Jurkat, Clone E6-1 (cell line): ENCODE data around the gene TOM1.

ENCODE experiments used
- DNase-seq: peaks from one replicate; pipeline ENCODE4 v3.0.0-alpha.2; 2011; ENCODE audit warnings: low read depth, low spot score
- H3K4me3 ChIP-seq: 2 replicates; pipeline ENCODE4 v1.5.1; 2011; ENCODE audit warnings: mild to moderate bottlenecking, low read length, control low read depth, moderate library complexity

TOM1 gene

DNA sequence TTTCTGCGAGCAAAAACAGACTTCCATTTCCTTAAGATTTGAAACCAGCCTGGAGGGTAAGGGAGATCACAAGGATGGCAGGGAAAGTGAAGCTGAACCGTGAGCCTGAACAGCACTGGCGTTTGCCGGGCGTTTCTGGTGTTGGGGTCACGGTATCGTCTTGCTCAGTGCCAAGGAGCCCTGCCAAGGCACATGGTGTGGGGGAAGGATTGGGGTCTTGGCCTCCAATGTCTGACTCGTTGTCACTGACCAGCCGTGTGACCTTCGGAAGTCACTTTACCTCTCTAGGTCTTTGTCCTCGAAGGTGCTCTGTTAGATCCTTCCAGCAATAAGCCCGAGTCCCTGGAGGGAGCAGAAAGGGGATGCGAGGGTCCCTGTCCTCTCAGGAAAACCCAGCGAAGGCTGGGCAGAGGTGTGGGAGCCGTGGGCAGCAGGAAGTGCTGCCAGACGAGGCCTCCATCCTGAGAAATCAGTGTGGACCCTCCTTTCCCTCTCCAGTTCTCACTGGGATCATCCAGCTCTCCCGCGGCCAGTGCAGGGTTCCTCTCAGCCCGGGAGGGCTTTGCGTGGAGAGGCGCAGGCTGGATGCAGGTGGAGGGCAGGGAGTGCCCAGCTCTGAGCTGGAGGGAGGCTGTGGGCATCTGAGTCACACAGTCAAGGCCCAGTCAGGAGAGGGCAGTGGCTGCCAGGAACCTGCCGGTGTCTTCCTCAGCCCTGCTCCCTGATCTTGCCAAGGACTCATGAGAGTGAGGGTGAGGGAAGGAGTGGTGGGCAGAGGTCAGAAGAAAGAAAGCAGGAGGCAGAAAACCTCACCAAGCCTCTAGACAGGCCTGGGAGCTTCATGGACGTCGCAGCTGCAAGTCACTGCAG, 18.9 kb downstream of the TOM1 start:
- no peak for DNase-seq
- no peak overlapping the region for H3K4me3 ChIP-seq

DNA sequence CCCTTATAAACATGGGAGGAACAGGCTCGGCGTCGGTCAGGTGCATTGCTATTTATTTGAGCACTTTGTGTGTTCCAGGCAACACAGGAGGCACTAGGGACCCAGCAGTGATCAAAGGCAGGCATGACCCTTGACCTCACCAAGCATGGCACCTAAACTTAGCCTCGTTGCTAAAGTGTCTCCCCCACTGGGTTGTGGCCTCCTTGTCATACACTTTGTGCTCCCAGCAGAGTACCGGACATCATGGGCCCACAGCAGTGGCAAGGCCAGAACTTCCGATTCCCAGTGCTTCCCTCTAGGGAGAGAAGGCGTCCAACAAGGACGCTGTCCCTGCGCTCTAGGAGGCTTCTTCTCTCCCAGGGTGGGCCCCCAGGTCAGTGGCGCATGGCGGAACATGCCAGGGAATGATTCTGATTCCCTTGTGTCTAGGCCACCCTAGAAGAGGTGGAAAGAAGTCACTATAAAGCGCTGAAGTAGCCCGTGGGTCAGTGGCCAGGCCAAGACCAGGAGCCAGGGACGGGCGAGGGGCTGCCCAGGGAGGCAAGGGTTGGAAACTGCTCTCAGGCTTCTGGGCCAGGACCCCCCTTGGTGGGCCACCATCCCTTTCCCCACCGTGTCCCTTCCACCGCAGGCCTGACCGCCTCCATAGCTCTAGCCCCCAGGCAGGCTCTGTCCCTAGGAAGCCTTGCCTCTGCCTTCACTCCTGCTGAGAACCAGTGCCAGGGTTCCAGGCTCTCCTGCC, 19.7 kb downstream of the TOM1 start:
- H3K4me3 ChIP-seq, result no peak overlapping the region
- DNase-seq, result no peak

DNA sequence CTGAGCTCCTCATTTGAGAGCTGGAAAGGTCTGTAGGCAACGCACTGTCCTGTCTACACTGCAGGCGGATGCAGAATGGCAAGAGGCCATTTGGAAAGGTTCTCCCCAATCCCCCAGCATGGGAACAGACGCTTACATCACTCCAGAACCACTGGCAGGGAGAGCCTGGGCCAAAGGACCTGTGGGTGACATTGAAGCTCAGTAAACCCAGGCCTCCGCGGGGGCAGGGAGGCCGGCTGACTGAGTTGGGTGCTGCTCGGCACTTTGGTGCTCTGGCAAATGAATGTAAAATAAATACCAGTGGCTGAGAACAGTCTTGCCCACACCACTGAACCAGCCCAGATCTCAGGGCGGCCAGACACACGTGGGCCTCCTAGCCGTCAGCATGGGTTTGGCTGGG, 22.4 kb downstream of the TOM1 start:
- H3K4me3 ChIP-seq, result no peak overlapping the region
- no peak for DNase-seq

DNA sequence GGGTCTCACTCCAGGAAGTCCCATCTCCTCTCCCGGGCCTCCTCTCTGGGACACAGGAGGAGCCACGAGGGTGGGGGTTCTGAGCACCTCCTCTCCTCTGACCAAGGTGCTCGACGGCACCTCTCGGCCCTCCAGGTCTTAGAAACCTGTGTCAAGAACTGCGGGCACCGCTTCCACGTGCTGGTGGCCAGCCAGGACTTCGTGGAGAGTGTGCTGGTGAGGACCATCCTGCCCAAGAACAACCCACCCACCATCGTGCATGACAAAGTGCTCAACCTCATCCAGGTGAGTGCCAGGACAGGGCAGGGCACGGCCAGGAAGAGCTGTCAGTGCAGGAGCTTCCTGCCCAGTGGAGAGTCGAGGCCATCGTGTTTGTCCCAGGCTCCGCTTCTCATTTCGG, 23.2 kb downstream of the TOM1 start:
- DNase-seq, result no peak
- no peak overlapping the region for H3K4me3 ChIP-seq

DNA sequence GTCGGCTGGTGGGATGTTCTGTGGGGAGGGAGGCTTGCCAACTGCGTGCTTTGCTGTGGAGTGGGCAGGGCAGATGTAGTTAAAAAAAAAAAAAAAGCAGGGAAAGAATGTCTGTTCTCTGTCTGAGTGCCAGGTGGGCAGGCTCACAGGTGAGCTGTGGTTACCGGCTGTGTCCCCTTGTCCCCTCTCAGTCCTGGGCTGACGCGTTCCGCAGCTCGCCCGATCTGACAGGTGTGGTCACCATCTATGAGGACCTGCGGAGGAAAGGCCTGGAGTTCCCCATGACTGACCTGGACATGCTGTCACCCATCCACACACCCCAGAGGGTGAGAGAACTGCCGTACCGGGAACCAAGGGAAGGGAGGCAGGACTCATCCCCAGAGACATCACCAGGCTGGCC, 23.6 kb downstream of the TOM1 start:
- no peak for DNase-seq
- no peak overlapping the region for H3K4me3 ChIP-seq

DNA sequence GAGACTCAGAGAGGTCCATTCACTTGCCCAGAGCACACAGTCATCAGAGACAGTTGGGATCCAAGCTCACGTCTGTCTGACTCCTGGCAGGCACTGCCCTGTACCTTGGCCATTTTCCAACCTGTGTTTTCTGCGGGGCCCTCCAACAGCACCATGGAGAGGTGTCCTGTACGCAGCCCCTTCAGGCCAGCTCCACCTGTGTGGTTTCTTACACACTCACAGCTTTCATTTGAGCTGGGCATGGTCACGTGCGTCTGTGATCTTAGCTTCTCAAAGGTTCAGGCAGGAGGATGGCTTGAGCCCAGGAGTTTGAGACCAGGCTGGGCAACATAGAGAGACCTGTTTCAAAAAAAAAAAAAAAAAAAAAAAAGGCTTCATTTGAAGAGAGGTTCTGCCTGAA, 24.4 kb downstream of the TOM1 start:
- DNase-seq, result no peak
- no peak overlapping the region for H3K4me3 ChIP-seq

DNA sequence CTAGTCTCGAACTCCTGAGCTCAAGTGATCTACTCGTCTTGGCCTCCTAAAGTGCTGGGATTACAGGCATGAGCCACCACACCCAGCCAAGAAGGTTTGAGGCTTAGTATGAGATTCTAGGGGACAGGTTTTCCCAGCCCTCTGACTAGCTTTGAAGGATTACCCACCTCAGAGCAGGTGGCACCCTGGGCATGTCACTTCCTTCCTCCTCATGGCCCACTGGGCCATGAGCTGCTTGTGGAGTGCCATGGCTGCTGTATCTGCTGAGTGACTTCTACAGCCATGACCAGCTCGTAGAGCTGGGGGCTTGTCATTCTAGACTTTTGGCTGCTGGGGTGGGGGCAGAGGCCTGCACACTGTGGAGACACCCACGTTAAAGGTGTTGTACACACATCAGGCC, 25.1 kb downstream of the TOM1 start:
- no peak overlapping the region for H3K4me3 ChIP-seq
- DNase-seq, result no peak

DNA sequence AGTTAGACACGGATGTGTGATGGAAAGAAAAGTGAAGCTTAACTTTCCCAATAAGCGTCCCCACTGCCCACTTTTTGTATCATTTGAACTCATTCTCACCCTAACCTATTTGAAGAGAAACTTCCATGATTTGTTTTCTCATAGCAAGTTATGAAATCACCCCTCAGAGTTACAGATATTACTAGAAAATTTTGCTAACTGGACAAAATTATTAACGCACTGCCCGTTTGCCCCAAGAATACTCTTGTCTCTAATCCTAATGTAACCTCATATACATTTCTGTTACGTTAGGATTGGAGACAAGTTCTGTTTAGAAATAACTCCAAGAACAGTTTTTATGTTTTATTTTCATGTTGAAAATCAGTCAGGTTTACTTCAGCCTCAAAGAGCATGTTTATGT, 25.5 kb downstream of the TOM1 start:
- no peak overlapping the region for H3K4me3 ChIP-seq
- no peak for DNase-seq

DNA sequence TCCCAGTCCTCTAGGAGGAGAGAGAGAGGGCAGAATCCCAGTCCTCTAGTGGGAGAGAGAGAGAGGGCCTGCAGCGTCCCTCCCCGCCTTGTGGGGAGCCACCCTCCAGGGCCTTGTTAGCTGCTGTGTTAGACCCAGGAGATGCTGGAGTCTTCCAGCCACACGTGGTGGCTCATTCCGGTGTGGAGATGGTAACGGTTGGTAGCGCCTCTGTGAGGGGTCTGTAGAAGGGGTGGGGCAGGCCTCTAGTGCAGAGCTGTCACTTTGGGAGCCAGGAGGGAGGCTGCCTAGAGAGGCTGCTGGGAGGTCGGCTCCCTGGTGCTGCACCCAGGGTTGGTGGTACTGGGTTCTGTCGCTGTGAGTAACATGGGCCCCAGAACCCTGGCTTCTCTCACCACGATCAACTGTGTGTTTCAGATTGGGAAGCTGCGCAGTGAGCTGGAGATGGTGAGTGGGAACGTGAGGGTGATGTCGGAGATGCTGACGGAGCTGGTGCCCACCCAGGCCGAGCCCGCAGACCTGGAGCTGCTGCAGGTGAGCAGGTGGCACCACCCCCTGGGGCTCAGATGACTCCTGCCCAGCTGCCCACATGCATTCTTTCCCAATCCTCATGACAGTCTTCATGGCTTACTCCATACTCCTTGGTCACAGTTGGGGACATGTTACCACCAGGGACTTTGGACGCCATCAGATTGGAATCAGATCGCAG, 27.3 kb downstream of the TOM1 start:
- H3K4me3 ChIP-seq, result no peak overlapping the region
- DNase-seq, result no peak

DNA sequence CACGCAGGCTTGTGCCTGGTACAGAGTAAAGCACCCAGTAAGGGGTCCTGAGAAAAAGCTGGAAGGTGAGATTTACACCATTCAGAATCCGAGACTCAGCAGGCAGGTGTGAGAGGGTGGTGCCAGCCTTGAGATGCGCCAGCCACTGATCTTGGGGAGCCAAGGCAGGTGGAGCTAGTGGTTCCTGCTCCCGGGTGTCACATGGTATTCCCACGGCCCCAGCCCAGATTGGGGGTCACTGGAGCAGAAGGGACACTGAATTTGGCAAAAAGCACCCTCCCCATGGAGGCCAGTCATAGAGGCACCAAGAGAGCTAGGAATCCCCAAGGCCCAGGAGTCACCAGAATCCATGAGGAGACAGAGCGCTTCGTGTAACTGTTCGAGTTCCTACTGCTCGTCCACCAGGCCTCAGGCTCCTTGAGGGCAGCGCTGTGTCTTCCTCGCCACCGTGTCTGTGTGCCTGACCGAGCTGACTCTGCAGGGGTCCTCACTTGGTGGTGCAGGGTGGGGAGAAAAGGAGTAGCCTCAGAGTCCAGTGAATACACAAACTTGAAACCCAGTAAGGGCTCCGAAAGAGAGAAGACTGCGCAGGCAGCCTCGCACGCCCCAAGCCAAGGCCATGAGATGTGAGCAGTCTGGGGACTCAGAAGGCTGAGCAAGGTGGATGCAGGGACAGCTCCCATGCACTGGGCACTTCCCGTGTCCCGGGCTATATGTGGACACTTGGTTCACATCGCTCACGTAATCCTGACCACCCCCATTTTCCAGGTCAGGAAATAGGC, 28.2 kb downstream of the TOM1 start:
- no peak for DNase-seq
- H3K4me3 ChIP-seq, result no peak overlapping the region

DNA sequence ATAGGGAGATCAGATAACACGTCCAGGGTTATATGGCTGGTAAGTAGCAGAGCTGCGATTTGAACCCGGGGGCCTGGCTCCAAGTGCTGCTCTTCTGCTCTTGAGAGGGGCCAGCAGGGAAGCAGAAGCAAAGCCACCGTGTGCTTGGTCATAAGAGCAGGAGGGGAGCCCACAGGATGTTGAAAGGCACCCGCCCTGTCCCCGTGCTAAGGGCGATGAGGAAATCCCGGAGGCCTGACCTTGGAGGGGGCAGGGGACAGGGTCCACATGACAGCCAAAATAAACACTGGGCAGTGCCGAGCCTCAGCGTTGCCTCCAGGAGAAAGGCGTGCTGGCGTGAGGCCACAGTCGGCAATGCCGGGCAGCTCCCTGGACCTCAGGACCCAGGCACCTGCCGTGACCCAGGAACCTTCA, 28.8 kb downstream of the TOM1 start:
- no peak overlapping the region for H3K4me3 ChIP-seq
- no peak for DNase-seq

DNA sequence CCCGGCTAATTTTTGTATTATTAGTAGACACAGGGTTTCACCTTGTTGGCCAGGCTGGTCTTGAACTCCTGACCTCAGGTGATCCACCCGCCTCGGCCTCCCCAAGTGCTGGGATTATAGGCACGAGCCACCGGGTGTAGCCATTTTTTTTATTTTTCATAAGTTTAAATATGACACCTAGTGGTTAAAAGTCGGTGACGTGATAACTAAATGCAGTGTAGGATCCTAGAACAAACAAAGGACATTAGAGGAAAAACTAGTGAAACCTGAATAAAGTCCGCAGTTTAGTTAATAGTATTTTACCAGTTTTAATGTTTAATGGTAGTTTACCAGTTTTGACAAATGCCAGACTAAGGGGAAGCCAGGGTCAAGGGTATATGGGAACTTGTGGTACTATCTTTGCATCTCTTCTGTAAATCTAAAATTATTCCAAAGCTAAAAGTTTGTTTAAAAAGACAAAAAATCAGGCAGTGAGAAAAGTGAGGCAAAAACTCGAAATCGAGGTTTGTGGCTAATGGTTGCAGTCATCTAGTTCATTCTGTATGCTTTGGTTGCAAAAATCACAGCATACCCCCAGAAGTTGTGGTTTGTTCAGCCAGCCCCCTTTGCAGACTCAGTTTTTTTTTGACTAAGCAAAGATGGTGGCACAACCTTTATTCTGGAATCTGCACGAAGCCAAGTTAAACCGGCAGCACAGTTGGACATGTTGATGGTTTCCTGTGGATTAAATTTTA, 29.6 kb downstream of the TOM1 start:
- no peak overlapping the region for H3K4me3 ChIP-seq
- DNase-seq, result peak; percentile 35

DNA sequence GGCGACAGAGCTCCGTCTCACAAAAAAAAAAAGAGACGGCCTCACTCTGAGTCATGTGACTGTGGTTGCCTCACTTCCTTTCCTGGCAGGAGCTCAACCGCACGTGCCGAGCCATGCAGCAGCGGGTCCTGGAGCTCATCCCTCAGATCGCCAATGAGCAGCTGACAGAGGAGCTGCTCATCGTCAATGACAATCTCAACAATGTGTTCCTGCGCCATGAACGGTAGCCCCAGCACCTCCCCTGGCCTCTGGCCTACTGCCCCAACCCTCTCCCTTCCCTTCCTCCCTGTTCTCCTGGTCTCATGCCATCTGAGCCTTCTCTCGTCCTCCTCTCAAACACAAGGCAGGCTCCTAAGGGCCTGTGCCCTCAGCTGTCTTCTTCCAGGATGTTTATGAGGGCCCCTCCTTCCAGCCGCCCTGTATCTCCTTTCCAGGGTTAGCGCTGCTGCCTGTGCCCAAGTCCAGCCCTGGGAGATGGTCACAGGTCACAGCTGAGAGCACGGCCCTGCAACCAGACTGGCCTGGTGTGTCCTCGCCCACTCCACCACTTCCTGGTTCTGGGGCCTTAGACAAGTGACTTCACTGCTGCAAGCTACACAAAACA, 30.7 kb downstream of the TOM1 start:
- DNase-seq, result peak; percentile 88
- peak overlapping the region; percentile 56 for H3K4me3 ChIP-seq

DNA sequence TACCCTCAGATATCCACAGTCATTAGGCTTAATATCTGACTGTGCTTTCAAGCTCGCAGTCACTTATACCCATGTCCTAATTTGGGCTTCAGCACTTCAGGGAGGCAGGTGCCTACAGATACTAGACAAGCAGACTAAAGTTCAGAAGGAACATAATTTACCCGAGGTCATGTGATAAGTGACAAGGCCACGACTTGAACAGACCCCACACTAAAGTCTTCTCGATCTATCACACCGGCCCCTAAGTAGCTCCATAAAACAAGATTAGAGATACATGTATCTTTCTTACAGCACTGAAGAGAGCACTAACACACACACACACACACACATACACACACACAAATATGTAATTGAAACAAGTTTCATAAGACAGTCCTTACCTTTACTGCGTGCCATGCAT, 32.6 kb downstream of the TOM1 start:
- DNase-seq, result no peak
- no peak overlapping the region for H3K4me3 ChIP-seq

DNA sequence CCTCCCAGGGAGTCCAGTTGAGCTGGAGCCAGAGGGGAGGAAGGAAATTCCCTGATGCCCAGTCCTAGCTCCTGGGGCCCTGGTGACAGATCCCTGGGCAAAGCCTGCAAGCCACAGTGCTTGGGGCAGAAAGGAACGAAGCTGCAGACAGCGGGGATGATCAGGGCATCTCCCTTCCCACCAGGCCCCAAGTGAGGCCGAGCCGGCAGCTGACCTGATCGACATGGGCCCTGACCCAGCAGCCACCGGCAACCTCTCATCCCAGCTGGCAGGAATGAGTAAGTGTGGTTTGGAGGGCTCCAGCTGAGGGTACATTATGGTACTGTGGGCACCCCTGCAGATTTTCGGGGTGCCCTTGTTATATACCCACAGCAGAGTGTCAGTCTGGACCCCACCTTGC, 33.5 kb downstream of the TOM1 start:
- DNase-seq, result no peak
- no peak overlapping the region for H3K4me3 ChIP-seq

DNA sequence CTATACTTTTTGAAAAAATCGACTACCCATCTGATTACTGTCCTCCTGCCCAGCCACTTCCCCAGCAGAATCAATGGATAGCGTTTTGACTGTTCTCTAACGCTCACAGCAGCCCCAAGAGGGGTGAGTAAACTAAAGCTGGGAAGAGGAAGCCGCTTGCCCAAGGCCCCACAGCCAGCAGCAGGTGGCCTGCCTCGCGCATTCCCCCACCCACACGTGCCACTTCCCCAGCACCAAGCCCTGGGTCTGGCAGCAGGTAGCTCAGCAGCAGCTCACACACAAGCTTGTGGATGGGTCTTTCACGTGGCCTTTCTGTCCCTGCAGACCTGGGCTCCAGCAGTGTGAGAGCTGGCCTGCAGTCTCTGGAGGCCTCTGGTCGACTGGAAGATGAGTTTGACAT, 34.3 kb downstream of the TOM1 start:
- DNase-seq, result peak; percentile 51

DNA sequence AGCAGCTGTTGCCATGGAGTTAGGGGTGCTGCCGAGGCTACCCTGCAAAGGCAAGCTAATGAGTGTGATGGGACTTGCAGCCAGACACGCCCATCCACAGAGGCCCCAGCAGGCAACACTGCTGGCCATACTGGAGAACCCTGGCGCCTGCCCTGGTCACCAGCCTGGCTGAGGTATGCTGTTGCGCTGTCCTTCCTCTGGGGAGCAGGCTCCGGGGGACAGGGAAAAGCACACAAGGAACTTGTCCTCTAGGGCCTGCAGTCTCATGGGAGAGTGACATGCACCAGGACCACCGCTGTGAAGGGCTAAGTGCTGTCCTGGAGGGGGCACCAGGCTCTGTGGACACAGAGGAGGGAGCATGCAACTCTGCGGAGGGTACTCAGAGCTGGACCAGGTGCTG, 35.8 kb downstream of the TOM1 start:
- no peak for DNase-seq
- no peak overlapping the region for H3K4me3 ChIP-seq

More for the DNA sequence above, 34.3 kb downstream of the TOM1 start:
- no peak overlapping the region for H3K4me3 ChIP-seq
